Measurements from ENCODE around the gene AMZ1. TPM values are rescaled to one million over a fixed set of nuclear protein-coding genes. Genes with fewer than 3 reads are reported as not detected.

AMZ1 gene
- total RNA-seq, 1 donor from 2014 or later, result not detected

- Histone ChIP-seq H3K36me3 (no peaks in the 10 kb centered on the region), H3K4me3 (no peak overlapping the region), H3K79me2 (ENCODE audit: low read depth) (no peaks in the 10 kb centered on the region), H3K4me1 (no peaks in the 10 kb centered on the region), H4K20me1 (ENCODE audit: low read depth) (no peaks in the 10 kb centered on the region), H3K27ac (no peak overlapping the region), H3K27me3 (no peaks in the 10 kb centered on the region), H3K9ac (no peak overlapping the region), H3F3A (ENCODE audit: low read depth) (peaks cover 3% of the 10 kb centered on the region), H2AFZ (replicated peaks) (no peak overlapping the region), H3K9me3 (ENCODE audit: low read depth) (no peaks in the 10 kb centered on the region), H3K4me2 (no peak overlapping the region)
- no peak overlapping the region for H3K4me3 Mint-ChIP-seq
- TF ChIP-seq EZH2 (IDR thresholded peaks at IDR 0.05) (no peak), EZH2phosphoT487 (IDR thresholded peaks at IDR 0.05) (no peak), CTCF (IDR thresholded peaks at IDR 0.05) (no peak)
- H3K4me1 Mint-ChIP-seq, result no peaks in the 10 kb centered on the region
- H3K36me3 Mint-ChIP-seq, result no peaks in the 10 kb centered on the region
- H3K9me3 Mint-ChIP-seq, result no peaks in the 10 kb centered on the region
- no peak for DNase-seq (ENCODE audit: low spot score)
- peaks cover 6% of the 10 kb centered on the region for H3K27me3 Mint-ChIP-seq (ENCODE audit: insufficient read depth, low read depth)
- H3K27ac Mint-ChIP-seq, result peak overlapping the region; percentile 78
Observed at GRCh38 chr7:2698581-2699288, 10.7 kb downstream of the AMZ1 start.

GRCh38 chr7:2699289-2699620, 11.3 kb downstream of the AMZ1 start:
- H3K9ac ChIP-seq, result no peak overlapping the region
- no peak for DNase-seq (ENCODE audit: low spot score)
- Mint-ChIP-seq H3K4me1 (no peaks in the 10 kb centered on the region), H3K27me3 (ENCODE audit: insufficient read depth, low read depth) (peaks cover 6% of the 10 kb centered on the region), H3K4me3 (no peak overlapping the region), H3K36me3 (no peaks in the 10 kb centered on the region), H3K9me3 (no peaks in the 10 kb centered on the region), H3K27ac (no peak overlapping the region)
- H3K4me1 ChIP-seq, result no peaks in the 10 kb centered on the region
- no peak overlapping the region for H2AFZ ChIP-seq (replicated peaks)
- no peaks in the 10 kb centered on the region for H3K36me3 ChIP-seq
- H3K27me3 ChIP-seq, result no peaks in the 10 kb centered on the region
- H3F3A ChIP-seq (ENCODE audit: low read depth), result peaks cover 5% of the 10 kb centered on the region
- H3K4me3 ChIP-seq, result no peak overlapping the region
- no peaks in the 10 kb centered on the region for H3K9me3 ChIP-seq (ENCODE audit: low read depth)
- H3K27ac ChIP-seq, result no peak overlapping the region
- TF ChIP-seq CTCF (IDR thresholded peaks at IDR 0.05), result no peak
- TF ChIP-seq EZH2phosphoT487 (IDR thresholded peaks at IDR 0.05), result no peak
- no peak for TF ChIP-seq EZH2 (IDR thresholded peaks at IDR 0.05)
- H3K79me2 ChIP-seq (ENCODE audit: low read depth), result no peaks in the 10 kb centered on the region
- no peak overlapping the region for H3K4me2 ChIP-seq
- H4K20me1 ChIP-seq (ENCODE audit: low read depth), result no peaks in the 10 kb centered on the region

- Mint-ChIP-seq H3K27me3 (ENCODE audit: insufficient read depth, low read depth) (peaks cover 6% of the 10 kb centered on the region), H3K4me3 (no peak overlapping the region), H3K4me1 (no peaks in the 10 kb centered on the region), H3K9me3 (no peaks in the 10 kb centered on the region), H3K36me3 (no peaks in the 10 kb centered on the region), H3K27ac (no peak overlapping the region)
- Histone ChIP-seq H3K9ac (no peak overlapping the region), H3K9me3 (ENCODE audit: low read depth) (no peaks in the 10 kb centered on the region), H3K4me3 (no peak overlapping the region), H3K79me2 (ENCODE audit: low read depth) (no peaks in the 10 kb centered on the region), H3K27me3 (no peaks in the 10 kb centered on the region), H4K20me1 (ENCODE audit: low read depth) (no peaks in the 10 kb centered on the region), H3K4me1 (no peaks in the 10 kb centered on the region), H3K36me3 (no peaks in the 10 kb centered on the region), H3K27ac (no peak overlapping the region), H3K4me2 (no peak overlapping the region), H3F3A (ENCODE audit: low read depth) (peaks cover 5% of the 10 kb centered on the region), H2AFZ (replicated peaks) (no peak overlapping the region)
- TF ChIP-seq CTCF (IDR thresholded peaks at IDR 0.05), result no peak
- no peak for TF ChIP-seq EZH2 (IDR thresholded peaks at IDR 0.05)
- TF ChIP-seq EZH2phosphoT487 (IDR thresholded peaks at IDR 0.05), result no peak
- DNase-seq (ENCODE audit: low spot score), result no peak
Observed at GRCh38 chr7:2700141-2700850, 12.3 kb downstream of the AMZ1 start.

All from neural progenitor cell (in vitro differentiated cells).